Measurements from ENCODE around the gene SH2B3. TPM values are rescaled to one million over a fixed set of nuclear protein-coding genes. Genes with fewer than 3 reads are reported as not detected.

The SH2B3 gene
- total RNA-seq, 1 donor from 2014 or later: 124 TPM

GRCh38 chr12:111405149-111405858 is 419 bp upstream of the SH2B3 start:
- peak overlapping the region; percentile 83 to 90 for H3K4me3 ChIP-seq
- H3K27me3 ChIP-seq: no peaks in the 10 kb centered on the region
- peaks cover 10 to 33% of the 10 kb centered on the region in 2 donors for H3K4me1 ChIP-seq
- DNase-seq (ENCODE audit: low spot score in 2 of 2): peak; percentile 90 to 96
- H3K27ac ChIP-seq: peak overlapping the region; percentile 72 to 91
- TF ChIP-seq, protein P1, sequence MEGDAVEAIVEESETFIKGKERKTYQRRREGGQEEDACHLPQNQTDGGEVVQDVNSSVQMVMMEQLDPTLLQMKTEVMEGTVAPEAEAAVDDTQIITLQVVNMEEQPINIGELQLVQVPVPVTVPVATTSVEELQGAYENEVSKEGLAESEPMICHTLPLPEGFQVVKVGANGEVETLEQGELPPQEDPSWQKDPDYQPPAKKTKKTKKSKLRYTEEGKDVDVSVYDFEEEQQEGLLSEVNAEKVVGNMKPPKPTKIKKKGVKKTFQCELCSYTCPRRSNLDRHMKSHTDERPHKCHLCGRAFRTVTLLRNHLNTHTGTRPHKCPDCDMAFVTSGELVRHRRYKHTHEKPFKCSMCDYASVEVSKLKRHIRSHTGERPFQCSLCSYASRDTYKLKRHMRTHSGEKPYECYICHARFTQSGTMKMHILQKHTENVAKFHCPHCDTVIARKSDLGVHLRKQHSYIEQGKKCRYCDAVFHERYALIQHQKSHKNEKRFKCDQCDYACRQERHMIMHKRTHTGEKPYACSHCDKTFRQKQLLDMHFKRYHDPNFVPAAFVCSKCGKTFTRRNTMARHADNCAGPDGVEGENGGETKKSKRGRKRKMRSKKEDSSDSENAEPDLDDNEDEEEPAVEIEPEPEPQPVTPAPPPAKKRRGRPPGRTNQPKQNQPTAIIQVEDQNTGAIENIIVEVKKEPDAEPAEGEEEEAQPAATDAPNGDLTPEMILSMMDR (IDR thresholded peaks at IDR 0.05): peak; percentile 40 to 61 (median 53)
- intact Hi-C loops (cut with DNase I): loop anchor here (2.0 kb wide), 1 partner anchor 37 kb away; the partner anchor contains the start of gene PHETA1
- no peaks in the 10 kb centered on the region for H3K36me3 ChIP-seq
- H3K9me3 ChIP-seq: no peaks in the 10 kb centered on the region

GRCh38 chr12:111406474-111407376 is 1.0 kb downstream of the SH2B3 start:
- peak overlapping the region; percentile 91 to 92 for H3K27ac ChIP-seq
- H3K9me3 ChIP-seq: no peaks in the 10 kb centered on the region
- H3K36me3 ChIP-seq: no peaks in the 10 kb centered on the region
- TF ChIP-seq, protein P1 (IDR thresholded peaks at IDR 0.05): no peak
- H3K27me3 ChIP-seq: no peaks in the 10 kb centered on the region
- H3K4me1 ChIP-seq: peaks cover 15 to 46% of the 10 kb centered on the region in 2 donors
- H3K4me3 ChIP-seq: peak overlapping the region; percentile 83 to 90
- intact Hi-C loops (cut with DNase I): loop anchor here (2.0 kb wide), 2 partner anchors 26 to 192 kb away; partner anchors contain the start of gene ATXN2
- DNase-seq (ENCODE audit: low spot score in 2 of 2): peak in 1 of 2 donors; percentile 74

DNA sequence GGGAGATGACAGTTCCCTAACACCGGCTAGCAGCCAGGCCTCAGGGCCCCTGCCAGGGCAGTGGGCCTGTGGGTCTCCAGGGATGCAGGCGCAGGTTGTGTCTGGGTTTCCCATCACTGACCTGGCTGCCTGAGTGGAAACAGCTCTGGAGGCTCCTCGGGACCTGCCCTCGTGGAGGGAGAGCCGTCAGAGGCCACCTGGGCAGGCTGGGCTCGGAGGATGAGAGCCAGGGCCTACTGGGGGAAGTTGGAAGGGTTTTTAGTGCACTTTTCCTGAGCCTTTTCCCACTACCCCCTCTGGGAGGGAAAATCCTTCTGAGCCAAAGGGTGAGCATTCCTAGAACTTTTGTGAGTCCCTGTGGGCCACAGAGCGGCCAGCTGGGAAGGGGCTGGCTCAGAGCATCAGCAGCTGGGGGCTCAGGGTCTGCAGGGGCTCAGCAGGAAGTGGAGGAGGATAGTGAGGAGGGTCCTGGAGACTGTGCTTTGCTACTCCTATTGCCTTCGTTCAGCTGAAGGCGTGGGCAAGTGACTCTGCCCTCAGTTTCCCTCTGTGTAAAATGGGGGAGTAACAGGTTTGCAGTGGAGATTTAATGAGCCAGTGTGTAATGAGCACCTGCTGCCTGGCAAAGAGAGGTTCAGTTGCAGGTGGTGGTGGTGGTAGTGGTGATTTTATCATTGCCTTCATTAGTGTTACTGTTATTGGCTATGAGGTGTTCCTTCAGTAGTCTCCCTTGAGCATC is 1.8 kb downstream of the SH2B3 start:
- no peak for DNase-seq (ENCODE audit: low spot score in 2 of 2)
- H3K27me3 ChIP-seq: no peaks in the 10 kb centered on the region
- peak overlapping the region; percentile 91 to 92 for H3K27ac ChIP-seq
- intact Hi-C loops (cut with DNase I): loop anchor here (2.0 kb wide), 2 partner anchors 25 to 191 kb away; partner anchors contain the start of gene ATXN2
- TF ChIP-seq, protein P1 (IDR thresholded peaks at IDR 0.05): no peak
- H3K4me3 ChIP-seq: peak overlapping the region; percentile 83 to 90
- H3K4me1 ChIP-seq: peaks cover 15 to 51% of the 10 kb centered on the region in 2 donors
- H3K9me3 ChIP-seq: no peaks in the 10 kb centered on the region
- no peaks in the 10 kb centered on the region for H3K36me3 ChIP-seq

DNA sequence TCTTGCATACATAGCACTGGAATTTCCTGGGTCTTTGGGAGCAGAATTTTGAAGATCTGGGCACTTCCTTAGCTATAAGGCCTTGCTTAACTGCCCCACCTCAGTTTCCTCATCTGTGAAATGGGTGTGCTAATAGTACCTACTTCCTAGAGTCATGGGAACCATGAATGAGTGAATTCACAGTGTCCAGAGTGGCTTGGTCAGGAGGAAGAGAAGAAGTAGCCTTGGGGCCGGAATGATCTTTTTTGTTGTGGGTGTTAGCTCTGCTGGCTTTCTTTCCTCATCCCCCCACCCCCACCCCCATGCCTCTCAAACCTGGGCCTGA is 2.4 kb downstream of the SH2B3 start:
- Histone ChIP-seq H3K4me3 (peak overlapping the region in 1 of 2 donors; percentile 90), H3K27ac (peak overlapping the region; percentile 91 to 92)
- intact Hi-C loops (cut with DNase I): no loop called here

More for the DNA sequence above, 2.4 kb downstream of the SH2B3 start:
- Histone ChIP-seq H3K9me3 (no peaks in the 10 kb centered on the region), H3K27me3 (no peaks in the 10 kb centered on the region), H3K36me3 (no peaks in the 10 kb centered on the region), H3K4me1 (peaks cover 15 to 54% of the 10 kb centered on the region in 2 donors)
- TF ChIP-seq, protein P1 (IDR thresholded peaks at IDR 0.05): no peak
- DNase-seq (ENCODE audit: low spot score in 2 of 2): no peak

Data from ascending aorta (tissue), 2 donors.